Stimulated activated CD8-positive, alpha-beta memory T cell treated with anti-CD3 and anti-CD28 coated beads, Interleukin-7, amount 100 ng/mL, for 24 hours (primary cell): ENCODE measurements around the gene RLF.

Experiments used
- DNase-seq: peaks from one replicate; pipeline ENCODE4 v3.0.0-alpha.2; 2020; ENCODE audit warnings: low read depth

RLF gene

GRCh38 chr1:40232444-40232843, 71.3 kb downstream of the RLF start:
- DNase-seq = no peak

- no peak for DNase-seq
Observed at GRCh38 chr1:40239626-40240025, 78.4 kb downstream of the RLF start.

- no peak for DNase-seq
Observed at GRCh38 chr1:40240390-40240789, 79.2 kb downstream of the RLF start.

- no peak for DNase-seq
Observed at GRCh38 chr1:40241362-40241761, 80.2 kb downstream of the RLF start.

- DNase-seq = no peak
Observed at GRCh38 chr1:40243351-40243750, 82.2 kb downstream of the RLF start.

GRCh38 chr1:40244138-40244744, 83.1 kb downstream of the RLF start:
- no peak for DNase-seq

- DNase-seq = no peak
Observed at GRCh38 chr1:40245686-40246085, 84.5 kb downstream of the RLF start.

- DNase-seq = no peak
Observed at GRCh38 chr1:40247655-40248054, 86.5 kb downstream of the RLF start, which contains the start of gene TMCO2. TMCO2 (plus strand) TSS chr1:40247937; CDS start chr1:40247994, 57 bp downstream.

GRCh38 chr1:40248412-40248811, 87.2 kb downstream of the RLF start:
- no peak for DNase-seq

GRCh38 chr1:40251456-40251855, 90.3 kb downstream of the RLF start:
- no peak for DNase-seq

- no peak for DNase-seq
Observed at GRCh38 chr1:40252601-40253000, 91.4 kb downstream of the RLF start.

GRCh38 chr1:40255231-40255630, 94.0 kb downstream of the RLF start:
- DNase-seq = no peak

- no peak for DNase-seq
Observed at GRCh38 chr1:40256401-40257084, 95.4 kb downstream of the RLF start.

GRCh38 chr1:40257313-40257687, 96.1 kb downstream of the RLF start:
- DNase-seq = peak; percentile 1

GRCh38 chr1:40257688-40258444, 96.7 kb downstream of the RLF start, which contains the start of gene ZMPSTE24:
ZMPSTE24 (plus strand) TSS chr1:40258236; CDS start chr1:40258272, 36 bp downstream.
- DNase-seq = peak; percentile 91

GRCh38 chr1:40258445-40258769, 97.2 kb downstream of the RLF start:
- DNase-seq = no peak

GRCh38 chr1:40264354-40264781, 103.2 kb downstream of the RLF start:
- no peak for DNase-seq

GRCh38 chr1:40265298-40265697, 104.1 kb downstream of the RLF start:
- DNase-seq = no peak

GRCh38 chr1:40265919-40266318, 104.7 kb downstream of the RLF start:
- no peak for DNase-seq

GRCh38 chr1:40266786-40267535, 105.8 kb downstream of the RLF start:
- DNase-seq = no peak

GRCh38 chr1:40267767-40268187, 106.6 kb downstream of the RLF start:
- no peak for DNase-seq

- no peak for DNase-seq
Observed at GRCh38 chr1:40268211-40268610, 107.0 kb downstream of the RLF start.
